ENCODE measurements around the gene TGFBR2.

TGFBR2 gene

DNA sequence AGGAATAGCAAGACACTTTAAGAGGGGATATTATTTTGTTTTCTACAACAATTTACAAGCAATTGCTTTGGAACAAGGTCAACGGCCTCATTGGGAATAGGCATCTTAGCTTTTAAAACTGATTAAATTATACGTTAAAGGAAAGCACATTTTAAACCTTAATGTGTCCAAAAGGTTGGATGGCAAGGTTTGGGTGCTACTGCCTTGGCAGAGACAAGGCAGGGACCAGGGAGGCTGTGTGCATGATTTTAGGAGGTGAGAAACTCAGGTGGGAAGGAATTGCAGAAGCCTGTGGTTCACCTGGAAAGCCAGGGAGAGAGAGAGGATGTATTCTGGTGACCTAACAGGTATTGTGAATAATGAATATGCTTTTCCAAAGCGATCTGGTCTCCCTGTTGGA, 54.3 kb downstream of the TGFBR2 start:
- Histone ChIP-seq H3K4me3 (ENCODE audit: low read depth, low read length) (no peak overlapping the region), H3K4me1 (ENCODE audit: control insufficient read depth, insufficient read depth, low read length) (no peaks in the 10 kb centered on the region; the same call in 1 of the 2 replicates), H3K27ac (ENCODE audit: extremely low read depth, low read depth, low read length) (no peak overlapping the region), H3K9me3 (ENCODE audit: control insufficient read depth, insufficient read depth, low read depth, low read length) (no peaks in the 10 kb centered on the region), H3K36me3 (ENCODE audit: control insufficient read depth in 2 of 2, insufficient read depth in 1 of 2, low read length in 2 of 2) (peaks cover 0 to 18% of the 10 kb centered on the region in 2 experiments; a peak in 1 of 3 replicates)
- CTCF ChIA-PET = interaction anchor here (1.0 kb wide), 1 partner anchor 19 kb away, joined by 4 read pairs; no protein-coding TSS in a partner anchor
- no peak for TF ChIP-seq ZNF202 (tag by site-specific recombination; IDR thresholded peaks at IDR 0.05; ENCODE audit: borderline replicate concordance)
- TF ChIP-seq ZNF548 (tag by site-specific recombination; IDR thresholded peaks at IDR 0.05) = no peak
- TF ChIP-seq ZNF776 (tag by site-specific recombination; IDR thresholded peaks at IDR 0.05; ENCODE audit: borderline replicate concordance) = no peak
- TF ChIP-seq ZSCAN23 (tag by site-specific recombination; IDR thresholded peaks at IDR 0.05) = no peak
- no peak for TF ChIP-seq KLF16 (tag by site-specific recombination; IDR thresholded peaks at IDR 0.05)
- TF ChIP-seq, protein P1, sequence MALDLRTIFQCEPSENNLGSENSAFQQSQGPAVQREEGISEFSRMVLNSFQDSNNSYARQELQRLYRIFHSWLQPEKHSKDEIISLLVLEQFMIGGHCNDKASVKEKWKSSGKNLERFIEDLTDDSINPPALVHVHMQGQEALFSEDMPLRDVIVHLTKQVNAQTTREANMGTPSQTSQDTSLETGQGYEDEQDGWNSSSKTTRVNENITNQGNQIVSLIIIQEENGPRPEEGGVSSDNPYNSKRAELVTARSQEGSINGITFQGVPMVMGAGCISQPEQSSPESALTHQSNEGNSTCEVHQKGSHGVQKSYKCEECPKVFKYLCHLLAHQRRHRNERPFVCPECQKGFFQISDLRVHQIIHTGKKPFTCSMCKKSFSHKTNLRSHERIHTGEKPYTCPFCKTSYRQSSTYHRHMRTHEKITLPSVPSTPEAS (tag by site-specific recombination; IDR thresholded peaks at IDR 0.05) = no peak
- TF ChIP-seq, protein P2, sequence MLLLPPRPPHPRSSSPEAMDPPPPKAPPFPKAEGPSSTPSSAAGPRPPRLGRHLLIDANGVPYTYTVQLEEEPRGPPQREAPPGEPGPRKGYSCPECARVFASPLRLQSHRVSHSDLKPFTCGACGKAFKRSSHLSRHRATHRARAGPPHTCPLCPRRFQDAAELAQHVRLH (tag by site-specific recombination; IDR thresholded peaks at IDR 0.05) = no peak
- no peak for TF ChIP-seq ZFHX2 (tag by site-specific recombination; conservative IDR thresholded peaks at IDR 0.05)
- TF ChIP-seq, protein P3, sequence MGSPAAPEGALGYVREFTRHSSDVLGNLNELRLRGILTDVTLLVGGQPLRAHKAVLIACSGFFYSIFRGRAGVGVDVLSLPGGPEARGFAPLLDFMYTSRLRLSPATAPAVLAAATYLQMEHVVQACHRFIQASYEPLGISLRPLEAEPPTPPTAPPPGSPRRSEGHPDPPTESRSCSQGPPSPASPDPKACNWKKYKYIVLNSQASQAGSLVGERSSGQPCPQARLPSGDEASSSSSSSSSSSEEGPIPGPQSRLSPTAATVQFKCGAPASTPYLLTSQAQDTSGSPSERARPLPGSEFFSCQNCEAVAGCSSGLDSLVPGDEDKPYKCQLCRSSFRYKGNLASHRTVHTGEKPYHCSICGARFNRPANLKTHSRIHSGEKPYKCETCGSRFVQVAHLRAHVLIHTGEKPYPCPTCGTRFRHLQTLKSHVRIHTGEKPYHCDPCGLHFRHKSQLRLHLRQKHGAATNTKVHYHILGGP (tag by site-specific recombination; IDR thresholded peaks at IDR 0.05) = no peak
- TF ChIP-seq ZNF473 (tag by site-specific recombination; IDR thresholded peaks at IDR 0.05) = no peak
- no peak for TF ChIP-seq ZBTB7A (tag by site-specific recombination; IDR thresholded peaks at IDR 0.05; ENCODE audit: low read depth)
- TF ChIP-seq, protein P4, sequence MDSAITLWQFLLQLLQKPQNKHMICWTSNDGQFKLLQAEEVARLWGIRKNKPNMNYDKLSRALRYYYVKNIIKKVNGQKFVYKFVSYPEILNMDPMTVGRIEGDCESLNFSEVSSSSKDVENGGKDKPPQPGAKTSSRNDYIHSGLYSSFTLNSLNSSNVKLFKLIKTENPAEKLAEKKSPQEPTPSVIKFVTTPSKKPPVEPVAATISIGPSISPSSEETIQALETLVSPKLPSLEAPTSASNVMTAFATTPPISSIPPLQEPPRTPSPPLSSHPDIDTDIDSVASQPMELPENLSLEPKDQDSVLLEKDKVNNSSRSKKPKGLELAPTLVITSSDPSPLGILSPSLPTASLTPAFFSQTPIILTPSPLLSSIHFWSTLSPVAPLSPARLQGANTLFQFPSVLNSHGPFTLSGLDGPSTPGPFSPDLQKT (IDR thresholded peaks at IDR 0.05; ENCODE audit: borderline replicate concordance, low read depth, low read length) = no peak
- no peak for TF ChIP-seq ZNF280C (tag by site-specific recombination; IDR thresholded peaks at IDR 0.05)
- TF ChIP-seq ZNF596 (tag by site-specific recombination; IDR thresholded peaks at IDR 0.05) = no peak
- TF ChIP-seq ZNF221 (tag by site-specific recombination; IDR thresholded peaks at IDR 0.05; ENCODE audit: borderline replicate concordance) = no peak
- no peak for TF ChIP-seq IKZF3 (tag by site-specific recombination; IDR thresholded peaks at IDR 0.05)
- TF ChIP-seq ZSCAN30 (tag by site-specific recombination; IDR thresholded peaks at IDR 0.05) = no peak
- no peak for TF ChIP-seq BCL11A (tag by site-specific recombination; IDR thresholded peaks at IDR 0.05; ENCODE audit: low read depth)
- POLR2A ChIA-PET = no interaction called here

GRCh38 chr3:30661098-30661873, 54.9 kb downstream of the TGFBR2 start:
- H3K27ac ChIP-seq (ENCODE audit: extremely low read depth, low read depth, low read length) = no peak overlapping the region
- no peak overlapping the region for H3K4me3 ChIP-seq (ENCODE audit: low read depth, low read length)
- peaks cover 0 to 14% of the 10 kb centered on the region in 2 experiments; a peak in 1 of 3 replicates for H3K36me3 ChIP-seq (ENCODE audit: control insufficient read depth in 2 of 2, insufficient read depth in 1 of 2, low read length in 2 of 2)
- no peaks in the 10 kb centered on the region for H3K9me3 ChIP-seq (ENCODE audit: control insufficient read depth, insufficient read depth, low read depth, low read length)
- H3K4me1 ChIP-seq (ENCODE audit: control insufficient read depth, insufficient read depth, low read length) = no peaks in the 10 kb centered on the region; the same call in 1 of the 2 replicates
- POLR2A ChIA-PET = no interaction called here
- CTCF ChIA-PET = no interaction called here
- TF ChIP-seq ZNF37A (tag by site-specific recombination; IDR thresholded peaks at IDR 0.05) = no peak
- TF ChIP-seq YY2 (tag by site-specific recombination; IDR thresholded peaks at IDR 0.05) = no peak
- no peak for TF ChIP-seq ZNF785 (tag by site-specific recombination; IDR thresholded peaks at IDR 0.05)
- no peak for TF ChIP-seq ZNF302 (tag by site-specific recombination; IDR thresholded peaks at IDR 0.05; ENCODE audit: low read depth)
- no peak for TF ChIP-seq SCRT1 (tag by site-specific recombination; IDR thresholded peaks at IDR 0.05; ENCODE audit: borderline replicate concordance)
- no peak for TF ChIP-seq ZFHX2 (tag by site-specific recombination; conservative IDR thresholded peaks at IDR 0.05)
- TF ChIP-seq TCF7L2 (IDR thresholded peaks at IDR 0.05; ENCODE audit: borderline replicate concordance, low read depth, low read length) = no peak
- TF ChIP-seq MEIS1 (CRISPR knock-in tag; IDR thresholded peaks at IDR 0.05; ENCODE audit: borderline replicate concordance) = no peak
- no peak for TF ChIP-seq FEZF1 (tag by site-specific recombination; IDR thresholded peaks at IDR 0.05)
- TF ChIP-seq ZBTB17 (tag by site-specific recombination; IDR thresholded peaks at IDR 0.05) = no peak
- TF ChIP-seq ZNF354C (tag by site-specific recombination; IDR thresholded peaks at IDR 0.05; ENCODE audit: borderline replicate concordance, low read depth) = no peak
- TF ChIP-seq ZNF184 (tag by site-specific recombination; IDR thresholded peaks at IDR 0.05) = no peak

Data from HEK293 (cell line).